Measurements from ENCODE around the gene TBL2.
"Not testable (repeated sequence)": the region's sequence is repeated elsewhere in the genome, so short reads cannot be mapped to it uniquely, and the experiment has no call there.

The TBL2 gene

GRCh38 chr7:73541722-73542121, 36.7 kb downstream of the TBL2 start:
- no peak overlapping the region for H3K4me3 ChIP-seq (ENCODE audit: low read length)
- no peak for TF ChIP-seq ZNF274 (IDR thresholded peaks at IDR 0.05; ENCODE audit: low read depth, low read length)

DNA sequence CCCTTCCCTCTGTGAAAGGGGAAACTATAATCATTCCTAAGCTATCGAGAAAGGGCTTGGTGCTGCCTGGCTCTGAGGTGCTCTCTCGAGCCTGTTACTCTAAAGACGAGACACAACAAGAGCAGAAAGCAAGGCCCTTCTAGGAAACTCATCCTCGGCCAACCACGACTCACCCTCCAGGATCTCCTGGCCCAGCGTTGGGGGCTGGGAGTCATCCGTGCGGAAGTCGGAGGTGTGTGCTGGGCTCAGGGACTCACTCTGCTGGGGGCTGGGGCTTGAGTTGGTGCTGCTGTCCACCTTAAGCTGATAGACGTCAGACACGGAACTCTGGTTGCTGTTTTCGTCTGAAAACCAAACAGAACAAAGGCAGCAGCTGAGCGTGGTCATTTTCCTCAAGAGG, 38.7 kb downstream of the TBL2 start:
- TF ChIP-seq ZNF274 (IDR thresholded peaks at IDR 0.05; ENCODE audit: low read depth, low read length), result no peak
- H3K4me3 ChIP-seq (ENCODE audit: low read length), result no peak overlapping the region

DNA sequence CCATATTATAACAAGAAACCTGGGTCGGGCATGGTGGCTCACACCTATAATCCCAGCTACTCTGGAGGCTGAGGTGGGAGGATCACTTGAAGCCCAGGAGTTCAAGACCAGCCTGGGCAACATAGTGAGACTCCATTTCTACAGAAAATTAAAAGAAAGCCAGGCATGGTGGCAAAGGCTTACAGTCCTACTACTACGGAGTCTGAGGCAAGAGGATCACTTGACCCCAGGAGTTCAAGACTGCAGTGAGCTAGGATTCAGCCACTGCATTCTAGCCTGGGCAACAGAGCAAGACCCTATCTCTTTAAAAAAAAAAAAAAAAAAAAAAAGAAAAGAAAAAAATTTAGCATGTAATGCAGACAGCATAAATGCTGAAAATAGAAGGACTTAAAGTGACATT, 39.9 kb downstream of the TBL2 start:
- H3K4me3 ChIP-seq (ENCODE audit: low read length), result not testable (repeated sequence)

- no peak for TF ChIP-seq ZNF274 (IDR thresholded peaks at IDR 0.05; ENCODE audit: low read depth, low read length)
- H3K4me3 ChIP-seq (ENCODE audit: low read length), result no peak overlapping the region
Measured at GRCh38 chr7:73537051-73537450, 41.3 kb downstream of the TBL2 start.

DNA sequence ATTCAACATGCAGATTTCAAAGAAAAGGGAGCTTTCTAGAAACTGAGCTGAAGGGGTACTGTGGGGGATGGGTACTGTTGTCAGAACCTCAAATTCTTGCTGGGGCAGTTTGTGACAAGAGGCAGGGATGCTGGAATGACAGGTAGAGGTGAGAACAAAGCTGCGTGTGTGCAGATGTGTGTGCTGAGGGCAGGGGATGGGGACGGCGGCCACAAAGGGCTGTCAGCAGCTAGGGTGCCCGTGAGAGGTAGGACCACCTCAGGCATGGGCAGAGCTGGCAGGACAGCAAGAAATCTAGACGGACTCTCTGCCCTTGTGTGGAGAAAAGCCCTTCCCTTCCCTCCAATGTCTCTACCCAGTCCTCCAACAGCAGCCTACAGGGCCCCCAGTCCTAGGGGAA, 41.9 kb downstream of the TBL2 start:
- no peak overlapping the region for H3K4me3 ChIP-seq (ENCODE audit: low read length)
- TF ChIP-seq ZNF274 (IDR thresholded peaks at IDR 0.05; ENCODE audit: low read depth, low read length), result no peak

DNA sequence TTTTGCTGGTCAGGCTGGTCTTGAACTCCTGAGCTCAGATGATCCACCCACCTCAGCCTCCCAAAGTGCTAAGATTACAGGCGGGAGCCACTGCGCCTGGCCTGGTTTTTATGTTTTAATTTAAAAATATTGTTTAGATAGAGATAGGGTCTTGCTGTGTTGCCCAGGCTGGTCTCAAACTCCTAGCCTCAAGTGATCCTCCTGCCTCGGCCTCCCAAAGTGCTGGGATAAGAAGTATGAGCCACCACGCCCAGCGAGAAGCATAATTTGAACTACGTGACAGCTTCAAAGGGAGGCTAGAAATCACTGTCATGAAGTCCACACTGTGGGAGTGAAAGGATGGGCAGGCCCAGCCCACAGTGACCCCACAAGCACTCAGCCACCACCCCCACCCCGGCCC, 42.5 kb downstream of the TBL2 start:
- H3K4me3 ChIP-seq (ENCODE audit: low read length), result not testable (repeated sequence)

- no peak overlapping the region for H3K4me3 ChIP-seq (ENCODE audit: low read length)
Measured at GRCh38 chr7:73533742-73534141, 44.6 kb downstream of the TBL2 start.

DNA sequence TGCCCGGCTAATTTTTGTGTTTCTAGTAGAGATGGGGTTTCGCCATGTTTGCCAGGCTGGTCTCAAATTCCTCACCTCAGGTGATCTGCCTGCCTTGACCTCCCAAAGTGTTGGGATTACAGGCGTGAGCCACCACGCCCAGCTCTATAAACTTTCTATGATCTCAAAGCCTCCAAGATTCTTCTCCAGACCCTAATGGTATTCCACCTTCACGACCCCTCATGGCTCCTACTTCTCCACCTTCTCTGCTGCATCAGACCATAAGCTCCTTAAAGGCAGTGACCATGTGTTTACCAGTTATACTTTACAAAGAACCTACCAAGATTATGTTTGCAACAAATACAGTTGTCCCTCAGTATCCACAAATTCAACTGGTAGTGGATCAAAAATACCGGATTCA, 46.2 kb downstream of the TBL2 start:
- no peak overlapping the region for H3K4me3 ChIP-seq (ENCODE audit: low read length)
- TF ChIP-seq ZNF274 (IDR thresholded peaks at IDR 0.05; ENCODE audit: low read depth, low read length), result no peak

More at GRCh38 chr7:73533742-73534141, 44.6 kb downstream of the TBL2 start:
- TF ChIP-seq ZNF274 (IDR thresholded peaks at IDR 0.05; ENCODE audit: low read depth, low read length), result no peak

GRCh38 chr7:73530800-73531199, 47.6 kb downstream of the TBL2 start:
- TF ChIP-seq ZNF274 (IDR thresholded peaks at IDR 0.05; ENCODE audit: low read depth, low read length), result no peak
- no peak overlapping the region for H3K4me3 ChIP-seq (ENCODE audit: low read length)

GRCh38 chr7:73526896-73527821, 51.2 kb downstream of the TBL2 start:
- H3K4me3 ChIP-seq (ENCODE audit: low read length), result no peak overlapping the region
- TF ChIP-seq ZNF274 (IDR thresholded peaks at IDR 0.05; ENCODE audit: low read depth, low read length), result no peak

GRCh38 chr7:73526158-73526494, 52.3 kb downstream of the TBL2 start:
- peak overlapping the region; percentile 54; the same call in 1 of the 2 replicates for H3K4me3 ChIP-seq (ENCODE audit: low read length)

DNA sequence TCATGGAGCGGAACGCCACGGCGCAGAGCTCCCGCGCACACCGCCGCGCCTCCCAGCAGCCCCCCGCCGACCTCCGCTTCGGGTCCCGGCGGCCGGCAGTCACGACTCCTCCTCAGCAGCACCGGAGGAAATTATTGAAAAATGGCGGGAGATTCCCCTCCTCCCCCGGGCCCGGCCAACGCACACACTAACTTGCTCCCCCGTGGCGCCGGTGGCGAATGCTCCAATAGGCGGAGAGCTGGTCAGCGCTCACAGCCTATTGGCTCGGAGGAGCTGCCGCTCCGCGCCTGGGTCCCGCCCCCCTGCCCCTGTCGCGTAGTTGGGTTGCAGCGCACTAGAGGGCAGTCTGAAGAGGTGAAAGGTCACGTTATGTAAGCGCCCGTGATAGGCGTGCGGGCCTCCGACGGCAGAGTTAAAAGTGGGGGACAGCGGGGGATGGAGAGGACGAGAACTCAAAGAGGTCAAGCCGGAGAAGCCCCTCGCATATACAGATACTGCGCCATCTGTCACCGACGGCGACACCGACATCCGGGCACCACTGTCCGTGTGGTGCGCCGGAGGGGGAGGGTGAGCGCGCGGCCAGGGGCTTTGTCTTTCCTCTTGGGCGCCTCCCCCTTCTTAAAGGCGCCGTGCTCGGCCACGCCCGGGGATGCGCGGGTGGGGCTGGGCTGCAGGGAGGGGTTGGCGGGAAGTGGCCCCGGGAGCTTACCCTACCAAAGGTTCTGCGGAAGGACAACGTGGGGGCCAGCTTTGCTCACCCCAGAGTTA, 56.1 kb downstream of the TBL2 start, which contains the start of gene BAZ1B:
Gene BAZ1B (minus strand): TSS at position 189 of the 768 bp plus-strand sequence. CDS start 360 bp downstream, outside the sequence.
- H3K4me3 ChIP-seq (ENCODE audit: low read length), result peak within 1 kb of the TSS; percentile 100
- no peak for TF ChIP-seq ZNF274 (IDR thresholded peaks at IDR 0.05; ENCODE audit: low read depth, low read length)

GRCh38 chr7:73521636-73522104, 56.7 kb downstream of the TBL2 start:
- peak overlapping the region; percentile 100 for H3K4me3 ChIP-seq (ENCODE audit: low read length)
- no peak for TF ChIP-seq ZNF274 (IDR thresholded peaks at IDR 0.05; ENCODE audit: low read depth, low read length)

DNA sequence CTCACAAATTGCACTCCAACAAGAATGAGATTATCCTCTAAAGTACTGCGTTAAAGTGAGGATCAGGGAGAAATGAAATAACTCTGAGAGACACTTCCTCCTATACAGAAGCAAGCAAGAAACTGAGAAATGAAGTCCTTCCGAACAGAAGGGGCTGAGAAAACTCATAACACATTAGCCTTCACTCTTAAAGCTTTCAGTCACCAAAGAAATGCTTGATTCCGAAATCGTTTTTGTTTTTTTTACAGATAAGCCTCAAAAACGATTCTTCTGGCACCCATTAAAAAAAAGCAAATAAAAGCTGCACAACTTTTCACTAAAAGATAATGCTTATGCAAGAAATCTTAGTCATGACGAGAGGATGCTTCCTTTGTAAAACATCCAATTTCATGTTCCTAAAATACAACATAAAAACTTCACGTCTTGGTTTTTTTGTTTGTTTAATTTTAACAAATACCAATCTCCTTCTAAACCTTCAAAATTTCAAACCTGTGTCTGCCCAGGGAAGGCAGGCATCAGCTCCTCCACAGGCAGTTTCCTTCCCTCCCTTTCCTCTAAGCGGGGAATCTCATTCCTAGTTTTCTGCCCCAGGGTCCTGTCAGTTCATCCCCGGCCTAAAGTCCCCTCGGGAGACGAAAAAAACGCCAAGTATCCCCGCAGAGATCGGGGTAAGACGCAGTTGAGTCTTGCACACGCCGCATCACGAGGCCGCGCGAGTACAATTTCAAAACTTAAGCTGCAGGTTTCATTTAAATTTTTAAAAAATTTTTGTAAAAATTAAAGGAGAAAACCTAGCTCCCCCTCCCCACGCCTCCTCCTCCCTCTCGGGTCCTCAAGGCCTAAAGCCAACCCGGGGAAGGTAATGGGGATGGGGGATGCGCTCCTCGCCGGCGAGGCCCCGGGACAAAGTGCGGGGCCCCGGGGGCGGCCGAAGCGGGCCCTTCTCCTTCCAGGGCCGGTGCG, 57.4 kb downstream of the TBL2 start:
- TF ChIP-seq ZNF274 (IDR thresholded peaks at IDR 0.05; ENCODE audit: low read depth, low read length), result no peak
- H3K4me3 ChIP-seq (ENCODE audit: low read length), result peak overlapping the region; percentile 100
